Mucosa of rectum (tissue), 2 donors: ENCODE data around the gene ZNF618.

Experiments used
- H3K27ac ChIP-seq, 2 donors: one replicate each; pipeline ENCODE4 v1.7.0; 2013; ENCODE audit warnings: inconsistent platforms in 2 of 2, low read depth in 2 of 2, low read length in 2 of 2
- H3K27me3 ChIP-seq, 2 donors: one replicate each; pipeline ENCODE4 v1.7.0; 2013; ENCODE audit warnings: low read length in 2 of 2; ENCODE audit not compliant: control insufficient read depth in 2 of 2, insufficient read depth in 2 of 2
- H3K36me3 ChIP-seq, 2 donors: one replicate each; pipeline ENCODE4 v1.7.0; 2013; ENCODE audit warnings: low read length in 2 of 2; ENCODE audit not compliant: control insufficient read depth in 2 of 2, insufficient read depth in 2 of 2
- H3K4me1 ChIP-seq, 2 donors: one replicate each; pipeline ENCODE4 v1.7.0; 2013; ENCODE audit warnings: low read length in 2 of 2, mild to moderate bottlenecking in 1 of 2; ENCODE audit not compliant: control insufficient read depth in 2 of 2, insufficient read depth in 2 of 2
- H3K4me3 ChIP-seq, 2 donors: one replicate each; pipeline ENCODE4 v1.7.0; 2013; ENCODE audit warnings: low read length in 2 of 2
- H3K9ac ChIP-seq, 2 donors: one replicate each; pipeline ENCODE4 v1.7.0; 2013; ENCODE audit warnings: low read length in 2 of 2, low read depth in 1 of 2, mild to moderate bottlenecking in 1 of 2
- H3K9me3 ChIP-seq, 2 donors: one replicate each; pipeline ENCODE4 v1.7.0; 2013; ENCODE audit warnings: low read length in 2 of 2; ENCODE audit not compliant: control insufficient read depth in 2 of 2
- donor health status: healthy.
- donor health status: Normal muscosa, but diverticular disease.

The ZNF618 gene

DNA sequence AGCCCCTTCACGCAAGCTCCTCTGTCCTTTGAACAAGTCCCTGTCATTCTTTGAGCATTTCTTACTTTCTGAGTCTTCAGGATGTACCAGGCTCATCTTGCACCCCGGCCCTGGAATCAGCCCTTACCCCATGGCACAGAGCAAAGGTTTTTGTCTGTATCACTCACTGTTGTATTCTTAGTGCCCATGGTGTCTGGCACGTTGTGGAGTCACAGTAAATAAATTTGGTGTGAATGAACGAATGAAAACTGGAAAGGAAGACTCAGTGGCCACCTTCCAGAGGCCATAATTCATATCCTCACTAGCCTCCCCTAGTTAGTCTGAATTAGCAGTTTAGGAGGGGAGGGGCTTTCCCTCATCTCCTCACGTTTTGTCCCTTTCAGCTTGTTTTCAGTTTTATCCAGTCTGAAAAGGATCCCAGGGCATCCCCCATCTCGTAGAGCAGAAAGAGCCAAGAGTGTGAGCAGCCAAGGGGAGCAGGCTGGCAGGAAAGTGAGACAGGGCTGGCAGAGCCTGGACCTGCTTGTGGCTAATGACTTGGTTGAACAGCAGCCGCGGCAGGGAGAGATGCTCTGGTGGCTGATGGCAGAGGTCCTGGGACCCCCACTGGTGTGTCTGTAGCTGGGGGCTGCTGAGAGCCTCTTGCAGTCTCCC is 42.7 kb downstream of the ZNF618 start:
- H3K9me3 ChIP-seq: no peaks in the 10 kb centered on the region
- no peak overlapping the region for H3K27ac ChIP-seq
- no peak overlapping the region for H3K4me3 ChIP-seq
- H3K4me1 ChIP-seq: peaks cover 0 to 9% of the 10 kb centered on the region in 2 donors
- H3K27me3 ChIP-seq: peaks cover 0 to 4% of the 10 kb centered on the region in 2 donors
- H3K36me3 ChIP-seq: no peaks in the 10 kb centered on the region
- no peak overlapping the region for H3K9ac ChIP-seq

DNA sequence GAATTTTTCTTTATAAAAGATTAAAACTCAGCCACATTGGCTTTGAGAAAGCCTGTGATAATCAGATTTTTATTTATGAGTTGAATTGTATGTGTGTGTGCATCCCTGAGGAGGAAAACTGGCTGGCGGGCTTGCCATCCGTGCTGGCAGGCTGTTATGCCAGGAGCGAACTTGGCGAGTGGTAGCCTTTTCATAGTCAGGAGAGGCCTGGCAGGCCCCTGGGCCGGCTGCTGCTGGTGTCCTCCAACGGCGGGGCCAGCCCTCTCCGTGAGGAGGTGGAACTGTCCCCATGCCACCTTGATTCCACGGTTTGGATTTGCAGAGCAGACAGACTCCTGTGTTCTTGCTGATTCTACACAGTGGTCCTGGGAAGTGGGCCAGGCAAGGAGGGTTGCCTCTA is 43.3 kb downstream of the ZNF618 start:
- Histone ChIP-seq H3K4me1 (peaks cover 0 to 9% of the 10 kb centered on the region in 2 donors), H3K27ac (no peak overlapping the region), H3K9me3 (no peaks in the 10 kb centered on the region), H3K9ac (no peak overlapping the region), H3K4me3 (no peak overlapping the region), H3K27me3 (peaks cover 0 to 4% of the 10 kb centered on the region in 2 donors), H3K36me3 (no peaks in the 10 kb centered on the region)

GRCh38 chr9:113919871-113920270 is 43.8 kb downstream of the ZNF618 start:
- no peaks in the 10 kb centered on the region for H3K9me3 ChIP-seq
- H3K9ac ChIP-seq: no peak overlapping the region
- no peak overlapping the region for H3K27ac ChIP-seq
- H3K4me3 ChIP-seq: no peak overlapping the region
- H3K4me1 ChIP-seq: peaks cover 0 to 9% of the 10 kb centered on the region in 2 donors
- no peaks in the 10 kb centered on the region for H3K36me3 ChIP-seq
- H3K27me3 ChIP-seq: peaks cover 0 to 4% of the 10 kb centered on the region in 2 donors

DNA sequence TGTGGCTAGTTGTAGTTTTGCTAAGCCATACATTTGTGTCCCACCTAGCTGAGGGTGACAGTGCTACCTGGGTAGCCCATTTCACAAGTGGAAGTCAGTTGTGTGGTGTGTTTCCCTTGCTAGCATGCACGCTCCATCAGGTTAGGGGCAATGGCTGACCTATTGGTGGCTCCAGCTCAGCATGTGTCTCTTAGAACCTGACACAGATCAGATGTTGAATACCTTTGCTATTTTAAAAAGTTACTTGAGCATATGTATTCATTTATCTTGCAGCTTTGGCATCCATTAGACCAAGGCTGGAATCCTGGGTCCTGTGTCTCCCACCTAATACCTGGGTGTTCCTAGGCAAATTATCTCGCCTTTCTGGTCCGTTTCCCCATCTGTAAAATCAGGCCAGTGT is 44.8 kb downstream of the ZNF618 start:
- peaks cover 0 to 5% of the 10 kb centered on the region in 2 donors for H3K4me1 ChIP-seq
- no peak overlapping the region for H3K4me3 ChIP-seq
- H3K27me3 ChIP-seq: peaks cover 0 to 4% of the 10 kb centered on the region in 2 donors
- no peak overlapping the region for H3K9ac ChIP-seq
- H3K27ac ChIP-seq: no peak overlapping the region
- no peaks in the 10 kb centered on the region for H3K9me3 ChIP-seq
- H3K36me3 ChIP-seq: no peaks in the 10 kb centered on the region

DNA sequence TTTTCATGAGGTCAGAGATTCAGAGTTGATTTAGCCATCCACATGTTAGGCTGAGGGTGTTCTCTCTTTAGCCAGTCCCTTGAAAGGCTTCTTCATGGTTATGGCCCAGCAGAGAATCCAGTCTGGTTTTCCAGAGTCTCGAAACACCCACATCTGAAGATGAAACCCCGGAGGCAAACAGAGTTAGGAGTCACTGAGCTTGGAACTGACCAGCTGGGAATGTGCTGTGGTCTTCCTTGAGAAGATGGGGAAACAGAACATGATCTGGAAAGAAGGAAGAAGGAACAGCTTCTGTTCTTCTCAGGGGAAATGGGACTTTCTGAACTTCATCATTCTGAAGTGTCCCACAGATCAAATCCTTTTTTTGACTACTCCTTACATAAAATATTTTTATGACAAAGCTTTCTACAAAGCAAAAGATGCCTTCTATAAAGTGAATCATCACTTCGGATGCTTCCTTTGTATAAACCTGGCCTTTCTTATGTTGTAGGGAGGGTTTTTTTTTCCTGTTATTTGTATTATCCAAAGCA is 45.4 kb downstream of the ZNF618 start:
- no peaks in the 10 kb centered on the region for H3K9me3 ChIP-seq
- H3K4me3 ChIP-seq: no peak overlapping the region
- peaks cover 0 to 1% of the 10 kb centered on the region in 2 donors for H3K27me3 ChIP-seq
- no peak overlapping the region for H3K27ac ChIP-seq
- peaks cover 0 to under 1% of the 10 kb centered on the region in 2 donors for H3K4me1 ChIP-seq
- H3K9ac ChIP-seq: no peak overlapping the region
- no peaks in the 10 kb centered on the region for H3K36me3 ChIP-seq

DNA sequence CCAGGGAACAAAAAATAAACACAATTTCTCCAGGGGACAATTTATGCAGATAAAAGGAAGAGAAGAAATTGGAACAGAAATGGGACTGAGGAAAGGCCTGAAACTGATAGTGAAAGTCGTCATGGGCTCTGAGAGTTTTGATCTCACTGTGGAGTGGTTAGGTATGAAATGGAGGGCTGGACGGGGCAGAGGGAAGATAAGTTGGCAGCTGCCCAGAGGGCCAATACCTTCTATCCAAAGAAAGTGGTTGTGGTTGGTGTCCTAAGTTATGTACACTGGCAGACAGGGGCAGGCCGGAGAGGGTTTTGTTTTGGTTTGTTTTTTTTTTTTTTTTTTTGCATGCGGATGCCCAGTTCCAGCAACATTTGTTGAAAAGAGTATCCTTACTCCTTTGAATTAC is 46.1 kb downstream of the ZNF618 start:
- H3K4me1 ChIP-seq: no peaks in the 10 kb centered on the region
- no peaks in the 10 kb centered on the region for H3K36me3 ChIP-seq
- no peak overlapping the region for H3K4me3 ChIP-seq
- no peaks in the 10 kb centered on the region for H3K9me3 ChIP-seq
- H3K27ac ChIP-seq: no peak overlapping the region
- no peaks in the 10 kb centered on the region for H3K27me3 ChIP-seq
- H3K9ac ChIP-seq: no peak overlapping the region

DNA sequence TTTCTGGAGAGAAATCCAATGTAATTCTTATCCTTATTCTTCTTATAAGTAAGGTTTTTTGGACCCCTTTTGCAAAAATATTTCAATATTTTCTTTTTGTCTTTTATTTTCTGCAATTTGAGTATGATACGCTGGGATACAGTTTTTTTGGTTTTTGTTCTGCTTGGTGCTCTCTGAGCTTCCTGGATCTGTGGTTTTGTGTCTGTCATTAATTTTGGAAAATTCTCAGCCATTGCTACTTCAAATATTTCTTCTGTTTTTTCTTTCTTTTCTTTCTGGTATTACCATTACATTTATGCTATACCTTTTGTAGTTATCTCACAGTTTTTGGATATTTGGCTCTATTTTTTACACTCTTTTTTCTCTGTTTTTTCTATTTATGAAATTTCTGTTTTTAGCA is 50.1 kb downstream of the ZNF618 start:
- Histone ChIP-seq H3K9ac (no peak overlapping the region), H3K36me3 (no peaks in the 10 kb centered on the region), H3K4me1 (no peaks in the 10 kb centered on the region), H3K27me3 (no peaks in the 10 kb centered on the region), H3K9me3 (no peaks in the 10 kb centered on the region), H3K27ac (no peak overlapping the region), H3K4me3 (no peak overlapping the region)

DNA sequence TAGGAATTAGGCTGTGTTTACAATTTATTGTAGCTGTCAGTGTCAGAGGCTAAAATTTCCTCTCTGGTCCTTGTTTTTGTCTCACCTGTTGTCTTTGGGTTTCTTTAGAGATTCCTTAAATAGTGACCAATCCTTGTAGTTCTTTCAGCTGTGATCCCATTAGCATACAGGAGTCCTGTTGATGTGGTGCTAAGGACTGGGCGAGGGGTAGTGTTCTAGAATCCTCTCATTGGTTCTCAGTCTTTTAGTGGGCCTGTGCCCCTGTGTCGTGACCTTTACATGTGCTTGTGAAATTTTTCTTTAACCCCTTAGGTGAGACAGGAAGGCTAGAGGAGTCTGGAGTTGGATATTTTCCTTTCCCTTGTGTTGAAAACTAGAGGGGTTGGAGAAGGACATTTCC is 51.2 kb downstream of the ZNF618 start:
- Histone ChIP-seq H3K36me3 (no peaks in the 10 kb centered on the region), H3K4me3 (no peak overlapping the region), H3K9ac (no peak overlapping the region), H3K4me1 (no peaks in the 10 kb centered on the region), H3K9me3 (no peaks in the 10 kb centered on the region), H3K27me3 (no peaks in the 10 kb centered on the region), H3K27ac (no peak overlapping the region)

- Histone ChIP-seq H3K9me3 (no peaks in the 10 kb centered on the region), H3K9ac (no peak overlapping the region), H3K4me1 (no peaks in the 10 kb centered on the region), H3K27ac (no peak overlapping the region), H3K36me3 (no peaks in the 10 kb centered on the region), H3K27me3 (no peaks in the 10 kb centered on the region), H3K4me3 (no peak overlapping the region)
Measured at GRCh38 chr9:113928269-113928668, 52.2 kb downstream of the ZNF618 start.

DNA sequence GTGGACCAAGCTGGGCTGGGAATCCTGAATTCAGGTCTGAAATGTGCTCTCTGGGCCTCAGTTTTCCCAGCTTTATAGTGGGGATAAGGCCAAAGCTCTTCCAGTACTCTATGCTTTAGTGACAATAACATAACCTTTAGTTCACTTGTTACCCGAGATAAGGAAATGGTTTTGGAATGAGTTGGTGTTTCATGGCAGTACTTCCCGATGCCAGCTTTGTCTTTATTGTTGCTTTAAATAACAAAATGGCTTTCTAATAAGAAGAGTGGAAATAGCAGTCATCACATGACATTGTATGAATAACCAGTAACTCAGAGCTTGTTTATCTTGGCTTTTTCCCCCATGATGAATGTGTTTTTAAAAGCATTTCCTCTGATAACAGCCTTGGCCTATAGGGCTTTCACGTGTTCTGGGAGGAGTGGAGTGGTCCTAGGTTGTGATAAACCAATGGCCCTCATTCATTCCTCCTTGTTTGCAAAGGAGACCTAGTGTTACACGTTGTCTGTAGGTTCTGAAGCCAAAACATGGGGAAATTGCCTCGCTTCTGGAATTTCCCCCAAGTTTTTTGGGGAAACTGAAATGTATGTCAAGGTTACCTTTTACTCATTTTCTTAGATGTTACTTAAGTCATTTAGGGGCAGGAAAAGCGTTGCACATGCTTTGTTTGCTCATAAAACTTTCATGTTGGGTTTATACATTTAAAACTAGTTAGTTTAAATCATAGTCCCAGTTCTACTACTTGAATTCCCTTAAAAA is 53.7 kb downstream of the ZNF618 start:
- no peaks in the 10 kb centered on the region for H3K36me3 ChIP-seq
- no peak overlapping the region for H3K4me3 ChIP-seq
- no peak overlapping the region for H3K27ac ChIP-seq

More for the DNA sequence above, 53.7 kb downstream of the ZNF618 start:
- Histone ChIP-seq H3K9me3 (no peaks in the 10 kb centered on the region), H3K4me1 (no peaks in the 10 kb centered on the region), H3K27me3 (no peaks in the 10 kb centered on the region), H3K9ac (no peak overlapping the region)
